ENCODE measurements around the gene SCNN1B. TPM values are rescaled to one million over a fixed set of nuclear protein-coding genes. Genes with fewer than 3 reads are reported as not detected.

Gene SCNN1B
- total RNA-seq, 2 donors from 2014 or later: not detected

- H3K9me3 ChIP-seq (ENCODE audit: control insufficient read depth, low read length): no peaks in the 10 kb centered on the region
- H3K4me1 Mint-ChIP-seq: no peaks in the 10 kb centered on the region
- peaks cover 8% of the 10 kb centered on the region for H3K27me3 Mint-ChIP-seq (ENCODE audit: insufficient read depth)
- H3K27ac Mint-ChIP-seq: no peak overlapping the region
- H3K4me3 Mint-ChIP-seq: no peak overlapping the region
- H3K9me3 Mint-ChIP-seq: peaks cover 7% of the 10 kb centered on the region
- DNase-seq: no peak
- no peak for TF ChIP-seq CTCF (conservative IDR thresholded peaks at IDR 0.05)
- no peaks in the 10 kb centered on the region for H3K36me3 ChIP-seq (ENCODE audit: control insufficient read depth, insufficient read depth, low read length)
- H3K27me3 ChIP-seq (ENCODE audit: control insufficient read depth, insufficient read depth, low read length, poor library complexity, severe bottlenecking): no peaks in the 10 kb centered on the region
- H3K9ac ChIP-seq (ENCODE audit: extremely low read depth, low read length, poor library complexity, severe bottlenecking): no peak overlapping the region
- H3K36me3 Mint-ChIP-seq (ENCODE audit: low read depth): no peaks in the 10 kb centered on the region
- H3K4me1 ChIP-seq (ENCODE audit: control insufficient read depth, insufficient read depth, low read length): no peaks in the 10 kb centered on the region
- no peak overlapping the region for H3K27ac ChIP-seq (ENCODE audit: low read depth, low read length)
- H3K4me3 ChIP-seq (ENCODE audit: low read length): no peak overlapping the region
Measured at GRCh38 chr16:23310217-23310616, 8.1 kb downstream of the SCNN1B start.

DNA sequence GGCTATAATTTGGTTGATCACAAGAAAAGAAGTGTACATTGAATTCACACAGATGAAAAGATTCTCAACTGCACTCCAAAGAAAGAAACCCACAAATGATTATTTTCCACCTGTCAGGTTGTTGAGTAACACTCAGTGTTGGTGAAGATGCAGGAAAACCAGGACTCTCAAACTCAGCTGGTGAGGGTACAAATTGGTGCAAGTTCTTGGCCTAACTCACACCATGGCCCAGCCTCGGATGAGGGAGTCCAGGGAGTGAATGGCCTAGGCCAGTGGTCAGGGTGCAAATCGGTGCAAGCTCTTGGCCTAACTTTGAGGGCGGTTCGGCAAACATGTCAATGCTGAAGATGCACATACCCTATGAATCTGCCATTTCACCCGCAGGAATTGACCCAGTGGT lies 8.6 kb downstream of the SCNN1B start:
- DNase-seq: no peak
- WGBS, 2 experiments (ENCODE audit: insufficient coverage in 1 of 2, insufficient read length in 1 of 2): 89 to 90% methylated on average over 5 of the region's 5 CpGs
- H3K27me3 Mint-ChIP-seq (ENCODE audit: insufficient read depth): peaks cover 8% of the 10 kb centered on the region
- Histone ChIP-seq H3K27ac (ENCODE audit: low read depth, low read length) (no peak overlapping the region), H3K36me3 (ENCODE audit: control insufficient read depth, insufficient read depth, low read length) (no peaks in the 10 kb centered on the region), H3K9me3 (ENCODE audit: control insufficient read depth, low read length) (no peaks in the 10 kb centered on the region), H3K4me1 (ENCODE audit: control insufficient read depth, insufficient read depth, low read length) (no peaks in the 10 kb centered on the region), H3K9ac (ENCODE audit: extremely low read depth, low read length, poor library complexity, severe bottlenecking) (no peak overlapping the region), H3K4me3 (ENCODE audit: low read length) (no peak overlapping the region), H3K27me3 (ENCODE audit: control insufficient read depth, insufficient read depth, low read length, poor library complexity, severe bottlenecking) (no peaks in the 10 kb centered on the region)
- no peak overlapping the region for H3K27ac Mint-ChIP-seq
- no peaks in the 10 kb centered on the region for H3K4me1 Mint-ChIP-seq
- peaks cover 7% of the 10 kb centered on the region for H3K9me3 Mint-ChIP-seq
- H3K36me3 Mint-ChIP-seq (ENCODE audit: low read depth): no peaks in the 10 kb centered on the region
- no peak overlapping the region for H3K4me3 Mint-ChIP-seq
- TF ChIP-seq CTCF (conservative IDR thresholded peaks at IDR 0.05): no peak

GRCh38 chr16:23316232-23316631 lies 14.1 kb downstream of the SCNN1B start:
- no peak for TF ChIP-seq CTCF (conservative IDR thresholded peaks at IDR 0.05)
- Mint-ChIP-seq H3K27me3 (ENCODE audit: insufficient read depth) (peaks cover 2% of the 10 kb centered on the region), H3K4me1 (no peaks in the 10 kb centered on the region), H3K9me3 (no peaks in the 10 kb centered on the region), H3K4me3 (no peak overlapping the region), H3K27ac (no peak overlapping the region), H3K36me3 (ENCODE audit: low read depth) (no peaks in the 10 kb centered on the region)
- no peak overlapping the region for H3K4me3 ChIP-seq (ENCODE audit: low read length)
- H3K9me3 ChIP-seq (ENCODE audit: control insufficient read depth, low read length): no peaks in the 10 kb centered on the region
- no peak overlapping the region for H3K9ac ChIP-seq (ENCODE audit: extremely low read depth, low read length, poor library complexity, severe bottlenecking)
- no peaks in the 10 kb centered on the region for H3K27me3 ChIP-seq (ENCODE audit: control insufficient read depth, insufficient read depth, low read length, poor library complexity, severe bottlenecking)
- DNase-seq: no peak
- no peak overlapping the region for H3K27ac ChIP-seq (ENCODE audit: low read depth, low read length)
- no peaks in the 10 kb centered on the region for H3K4me1 ChIP-seq (ENCODE audit: control insufficient read depth, insufficient read depth, low read length)
- 94% methylated on average over 2 of the region's 2 CpGs; no CpG with 5 or more reads in 1 of the 2 experiments for WGBS, 2 experiments (ENCODE audit: insufficient coverage in 1 of 2, insufficient read length in 1 of 2)
- H3K36me3 ChIP-seq (ENCODE audit: control insufficient read depth, insufficient read depth, low read length): no peaks in the 10 kb centered on the region
